Stimulated activated CD4-positive, alpha-beta T cell treated with anti-CD3 and anti-CD28 coated beads, Interleukin-1b, Interleukin-23, amount 100 ng/mL, for 4 hours (primary cell): Measurements from ENCODE around the gene RHEBL1.

Experiments used
- DNase-seq, 2 donors: peaks; one replicate each; pipeline ENCODE4 v3.0.0-alpha.2; 2020; ENCODE audit warnings: low read depth in 2 of 2

RHEBL1 gene

DNA sequence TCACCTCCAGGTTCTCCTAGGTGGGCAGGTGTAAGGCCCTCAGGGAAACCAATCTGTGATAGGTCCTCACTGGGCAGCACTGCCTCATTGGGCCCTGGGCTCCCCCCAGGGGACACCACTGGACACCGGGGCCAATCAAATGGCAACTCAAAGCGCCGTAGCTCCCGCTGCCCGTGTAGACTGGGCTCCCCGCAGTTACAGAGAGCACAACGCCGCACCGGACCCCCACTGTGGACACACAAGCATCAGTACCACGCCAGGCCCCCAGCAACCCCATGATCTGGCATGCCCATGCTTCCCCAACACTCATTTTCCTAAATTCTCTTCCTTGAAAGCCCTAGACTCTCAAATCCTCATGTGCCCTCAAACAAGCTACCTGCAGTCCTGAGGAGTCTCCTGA lies 15.3 kb downstream of the RHEBL1 start:
- DNase-seq: no peak

DNA sequence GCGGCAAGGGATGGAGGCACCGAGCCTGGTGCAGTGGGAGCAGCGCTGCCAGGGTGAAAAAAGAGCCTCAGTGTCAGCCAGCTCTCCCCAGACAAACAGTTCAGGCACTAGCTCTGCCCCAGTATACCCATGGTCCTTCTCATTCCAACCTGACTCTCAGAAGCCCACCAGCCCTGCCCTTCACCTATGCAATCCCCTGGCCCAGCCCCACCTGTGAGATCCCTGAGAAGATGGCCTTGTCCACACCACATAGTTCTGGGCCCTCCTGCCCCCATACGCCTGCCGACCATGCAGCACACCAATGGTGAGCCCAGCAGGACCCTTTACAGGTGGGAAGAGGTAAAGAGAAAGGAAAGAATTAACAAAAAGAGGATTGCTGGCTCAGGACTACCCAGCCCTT lies 15.7 kb downstream of the RHEBL1 start:
- DNase-seq: no peak

DNA sequence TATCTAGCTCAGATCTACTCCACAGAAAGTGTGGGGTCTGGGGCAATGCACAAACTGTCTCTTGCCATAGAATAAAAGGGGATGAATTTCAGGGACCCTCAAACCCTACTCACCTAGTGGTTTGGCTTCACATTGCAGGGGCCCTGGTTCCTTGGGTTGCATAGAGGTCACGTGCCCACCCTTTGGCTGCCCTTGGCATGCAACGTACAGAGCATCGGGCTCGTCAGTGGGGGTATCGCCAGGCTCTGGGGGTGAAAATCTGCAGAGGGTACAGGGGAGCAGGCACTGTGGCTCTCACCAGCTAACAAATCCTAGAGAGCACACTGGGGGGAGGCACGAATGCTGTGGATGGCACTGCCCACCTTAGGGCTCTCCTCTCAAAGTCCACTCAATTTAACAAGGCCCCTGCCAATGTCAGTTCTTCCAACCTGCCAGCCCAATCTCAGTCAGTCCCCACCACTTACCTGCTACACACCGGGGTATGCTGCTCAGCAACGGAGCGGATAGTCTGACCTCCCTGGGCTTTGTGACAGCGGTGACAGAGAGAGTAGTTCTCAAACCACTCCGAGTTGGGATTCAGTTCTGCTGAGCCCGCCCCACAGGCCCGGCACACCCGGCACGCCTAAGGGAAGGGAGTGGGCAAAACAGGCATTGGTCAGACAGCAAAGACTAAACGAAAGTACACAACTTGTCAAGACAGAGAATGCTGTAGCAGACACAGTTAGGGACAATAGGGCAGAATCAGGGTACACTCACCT lies 17.1 kb downstream of the RHEBL1 start:
- DNase-seq: no peak

DNA sequence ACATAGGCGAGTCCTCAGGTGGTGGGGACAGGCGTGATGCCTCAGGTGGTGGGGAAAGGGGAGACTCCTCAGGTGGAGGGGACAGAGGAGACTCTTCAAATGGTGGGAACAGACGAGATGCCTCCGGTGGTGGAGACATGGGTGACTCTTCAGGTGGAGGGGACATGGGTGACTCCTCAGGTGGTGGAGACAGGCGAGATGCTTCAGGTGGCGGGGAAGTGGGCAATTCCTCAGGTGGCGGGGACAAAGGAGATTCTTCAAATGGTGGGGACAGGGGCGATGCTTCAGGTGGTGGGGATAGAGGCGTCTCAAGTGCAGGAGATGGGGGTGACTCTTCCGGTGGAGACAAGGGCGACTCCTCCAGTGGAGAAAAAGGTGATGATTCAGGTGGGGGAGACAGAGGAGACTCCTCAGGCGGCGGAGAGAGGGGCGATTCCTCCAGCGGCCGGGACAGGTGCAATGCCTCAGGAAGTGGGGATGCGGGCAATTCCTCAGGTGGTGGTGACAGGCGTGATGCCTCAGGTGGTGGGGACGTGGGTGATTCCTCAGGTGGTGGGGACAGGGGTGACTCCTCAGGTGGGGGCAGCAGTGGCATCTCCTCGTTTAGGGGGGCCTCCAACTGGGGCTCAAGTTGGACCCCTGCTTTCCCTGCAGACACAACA lies 17.9 kb downstream of the RHEBL1 start:
- DNase-seq: no peak

DNA sequence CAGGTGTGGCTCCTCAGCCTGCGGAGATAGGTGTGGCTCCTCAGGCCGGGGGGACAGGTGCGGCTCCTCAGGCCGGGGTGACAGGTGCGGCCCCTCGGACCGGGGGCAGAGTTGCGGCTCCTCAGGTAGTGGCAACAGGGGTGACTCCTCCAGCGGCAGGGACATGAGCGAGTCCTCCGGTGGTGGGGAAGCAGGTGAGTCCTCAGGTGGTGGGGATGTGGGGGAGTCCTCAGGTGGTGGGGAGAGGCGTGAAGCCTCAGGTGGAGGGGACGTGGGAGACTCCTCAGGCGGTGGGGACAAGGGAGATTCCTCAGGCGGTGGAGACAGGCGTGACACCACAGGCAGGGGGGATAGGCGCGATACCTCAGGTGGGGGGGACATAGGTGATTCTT lies 18.4 kb downstream of the RHEBL1 start:
- DNase-seq: no peak

DNA sequence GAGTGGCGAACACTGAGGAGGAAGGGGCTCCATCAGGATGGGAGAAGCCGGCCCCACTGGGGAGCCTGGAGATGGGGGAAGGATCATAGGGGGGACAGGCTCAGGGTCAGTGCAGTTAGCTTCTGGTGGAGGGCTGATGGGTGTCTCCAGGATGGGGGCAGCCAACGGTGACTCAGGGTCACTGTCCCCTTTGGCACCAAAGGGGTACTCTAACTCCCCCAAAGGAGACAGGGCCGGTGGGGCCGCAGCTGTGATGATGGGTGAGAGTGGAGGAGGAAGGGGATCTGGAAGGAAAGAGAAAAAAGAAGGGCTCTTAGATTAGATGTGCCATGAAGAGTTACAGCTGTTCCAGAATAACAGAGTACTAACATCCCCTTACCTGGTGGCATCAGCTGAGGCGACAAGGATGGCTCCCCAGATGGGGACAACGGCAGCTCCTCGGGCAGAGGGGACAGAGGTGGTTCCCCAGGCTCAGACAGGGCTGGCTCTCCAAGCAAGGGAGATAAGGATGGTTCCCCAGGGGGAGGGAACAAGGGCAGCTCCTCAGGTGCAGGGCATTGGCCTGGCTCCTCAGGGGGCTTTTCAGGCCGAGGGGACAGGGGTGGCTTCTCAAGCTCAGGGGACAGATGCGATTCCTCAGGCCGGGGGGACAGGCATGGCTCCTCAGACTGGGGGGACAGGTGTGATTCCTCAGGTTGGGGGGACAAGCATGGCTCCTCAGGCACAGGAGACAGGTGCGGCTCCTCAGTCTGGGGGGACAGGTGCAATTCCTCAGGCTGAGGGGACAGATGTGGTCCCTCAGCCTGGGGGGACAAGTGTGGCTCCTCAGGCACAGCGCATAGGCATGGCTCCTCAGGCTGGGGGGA lies 19.0 kb downstream of the RHEBL1 start:
- no peak for DNase-seq

- DNase-seq: no peak
These were observed 20.1 kb downstream of the RHEBL1 start for GRCh38 chr12:49049566-49050224.

DNA sequence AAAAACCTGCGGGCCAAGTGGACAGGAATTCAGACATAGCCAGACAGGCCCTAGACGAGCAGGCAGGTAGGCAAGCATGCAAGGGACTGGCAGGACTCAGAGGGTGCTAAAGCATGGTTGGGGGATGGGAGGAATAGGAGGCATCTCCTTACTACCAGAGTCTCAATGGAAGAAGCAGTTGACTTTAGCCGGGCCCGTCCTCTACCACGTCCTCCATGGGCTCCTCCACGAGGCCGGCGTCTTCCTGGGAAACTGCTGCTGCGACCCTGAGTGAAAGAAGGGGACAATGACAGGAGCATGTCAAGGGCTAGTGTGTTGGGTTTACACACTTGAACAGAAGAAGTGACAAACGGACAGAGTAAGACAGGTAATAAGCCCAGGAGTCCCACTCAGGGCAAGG lies 20.8 kb downstream of the RHEBL1 start:
- no peak for DNase-seq

- DNase-seq: no peak
These were observed 23.5 kb downstream of the RHEBL1 start for GRCh38 chr12:49046129-49046895.

DNA sequence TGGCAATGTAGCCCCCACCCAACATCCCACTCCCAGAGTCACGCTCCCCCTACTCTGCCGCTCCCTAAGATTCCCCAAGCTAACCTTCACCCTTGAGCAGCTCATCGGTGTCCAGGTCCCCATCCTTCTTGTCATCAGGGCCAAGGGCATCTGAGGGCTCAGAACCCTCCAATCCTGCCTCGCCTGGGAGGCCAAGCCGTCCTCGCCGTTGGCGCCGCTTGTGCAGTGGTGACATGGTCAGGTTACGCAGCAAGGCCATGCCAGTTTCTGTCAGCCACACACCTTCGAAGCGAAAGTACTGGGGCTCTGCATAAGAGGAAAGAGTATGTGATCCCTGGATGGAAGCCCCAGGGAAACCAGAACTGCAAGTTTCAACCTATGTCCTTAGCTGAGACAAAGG lies 25.1 kb downstream of the RHEBL1 start:
- no peak for DNase-seq

DNA sequence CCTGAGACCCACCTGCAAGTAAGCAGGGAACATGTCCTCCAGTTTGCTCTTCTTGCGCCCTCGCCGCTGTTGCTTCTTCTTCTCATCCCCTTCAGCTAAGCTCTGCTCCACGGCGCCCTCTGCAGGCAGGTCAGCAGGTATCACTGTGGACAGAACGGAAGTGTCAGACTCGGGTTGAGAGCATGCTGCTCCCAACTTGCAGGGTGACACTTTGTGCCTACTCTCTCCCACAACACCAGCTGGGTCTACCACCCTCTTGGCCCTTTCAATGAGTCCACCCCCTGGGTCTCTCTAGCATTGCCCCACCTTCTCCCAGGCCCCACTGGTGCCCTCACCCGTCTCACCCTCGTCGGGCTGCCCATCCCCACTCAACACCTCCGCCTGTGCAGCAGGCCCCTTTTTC lies 25.9 kb downstream of the RHEBL1 start:
- DNase-seq: peak; percentile 73 to 77

GRCh38 chr12:49043241-49043640 lies 26.5 kb downstream of the RHEBL1 start:
- DNase-seq: no peak

- no peak for DNase-seq
These were observed 27.8 kb downstream of the RHEBL1 start for GRCh38 chr12:49041881-49042484.

- no peak for DNase-seq
These were observed 28.5 kb downstream of the RHEBL1 start for GRCh38 chr12:49041036-49041880.

DNA sequence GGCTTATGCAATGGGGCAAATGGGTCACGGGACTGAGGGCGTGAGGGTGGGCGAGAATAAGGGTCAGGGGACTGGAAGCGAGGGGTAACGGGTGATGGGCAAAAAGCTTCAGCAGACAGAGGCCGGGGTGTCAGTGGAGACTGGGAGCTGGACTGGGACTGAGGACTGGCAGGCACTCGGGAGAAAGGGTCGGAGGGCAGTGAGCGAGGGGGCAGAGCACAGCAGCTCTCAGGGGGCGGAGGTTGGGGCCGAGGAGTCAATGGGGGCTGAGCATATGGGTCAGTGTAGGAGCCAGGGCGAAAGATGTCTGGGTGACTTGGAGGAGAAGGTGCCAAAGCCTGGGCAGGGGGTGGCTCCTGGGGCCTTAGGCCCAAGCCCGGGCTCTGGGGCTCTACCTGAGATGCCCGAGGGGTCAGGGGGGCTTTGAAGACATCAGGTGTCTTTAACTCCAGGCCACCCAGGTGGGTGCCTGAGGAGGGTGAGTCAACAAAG lies 29.4 kb downstream of the RHEBL1 start:
- DNase-seq: no peak

GRCh38 chr12:49039421-49040363 lies 30.1 kb downstream of the RHEBL1 start:
- no peak for DNase-seq

DNA sequence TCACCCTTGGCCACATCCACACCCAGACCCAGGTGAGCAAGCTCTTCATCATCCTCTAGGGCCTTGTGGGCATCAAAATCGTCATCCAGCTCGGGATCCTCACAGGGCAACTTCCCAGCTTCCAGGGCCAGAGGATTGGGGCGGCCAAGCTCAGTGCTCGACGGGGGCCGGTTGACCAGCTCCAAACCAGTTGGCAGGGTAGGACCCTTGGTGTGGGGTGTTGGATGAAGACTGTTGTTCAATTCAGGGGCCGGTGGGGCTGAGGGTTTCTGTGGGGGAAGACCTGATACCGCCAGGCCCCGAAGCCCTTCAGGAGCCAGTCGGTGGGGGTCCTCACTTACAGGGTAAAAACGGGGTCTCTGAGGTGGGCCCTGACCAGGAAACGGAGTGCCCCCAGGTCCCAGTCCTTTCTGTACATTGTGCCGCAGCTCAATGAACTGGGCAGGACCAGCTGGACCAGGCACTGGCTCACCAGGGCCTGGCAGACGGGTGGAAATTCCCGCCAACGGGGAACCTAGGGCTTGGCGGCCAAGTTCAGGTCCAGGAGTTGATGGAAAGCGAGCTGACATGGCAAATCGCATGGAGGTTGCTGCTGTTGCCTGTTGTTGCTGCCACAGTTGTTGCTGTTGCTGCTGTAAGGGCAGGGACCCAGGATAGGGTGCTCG lies 31.4 kb downstream of the RHEBL1 start:
- no peak for DNase-seq

DNA sequence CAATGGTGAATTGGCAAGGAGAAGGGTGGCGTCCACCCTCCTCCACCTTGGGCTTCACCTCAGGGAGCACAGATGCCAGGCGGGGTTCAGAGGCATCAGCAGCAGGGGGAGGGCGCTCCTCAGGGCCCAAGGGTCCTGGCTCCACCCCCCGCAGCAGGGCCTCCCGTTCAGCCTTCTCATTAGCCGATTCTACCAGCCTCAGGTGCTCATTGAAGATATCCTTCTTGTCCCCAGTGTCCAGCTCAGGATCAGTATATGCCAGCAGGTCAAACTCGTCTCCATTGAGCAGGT lies 31.9 kb downstream of the RHEBL1 start:
- no peak for DNase-seq
